Placental pericyte (primary cell): ENCODE measurements around the gene PHLPP2. TPM values are rescaled to one million over a fixed set of nuclear protein-coding genes. Genes with fewer than 3 reads are reported as not detected.
A peak's percentile ranks its signal among the peaks of the same experiment; 100 is the strongest.

Source experiments
- small RNA-seq: library from RNA; depleted of rRNA; stranded (forward); fragments of <200 nt; gene quantifications from one replicate; pipeline ENCODE3, GENCODE V24; 2012; ENCODE audit warnings: low replicate concordance
- total RNA-seq: library from RNA; depleted of rRNA; stranded (reverse); fragments of >200 nt; gene quantifications from 2 replicates; pipeline ENCODE4 v1.2.3, GENCODE V29; 2012

The PHLPP2 gene
- 7.2 and 12.6 TPM in 2 replicates for total RNA-seq

GRCh38 chr16:71724320-71724751 lies at the start of gene PHLPP2:
Gene PHLPP2, minus strand, starts transcription at chr16:71724701. Its CDS starts 9,906 bp downstream, at chr16:71714795.

GRCh38 chr16:71626018-71626857 lies 98.3 kb downstream of the PHLPP2 start, which contains the start of gene MARVELD3:
Gene MARVELD3, plus strand, starts transcription at chr16:71626184. Its CDS starts 46 bp downstream, at chr16:71626230.

Small RNA genes within 50 kb of the gene (small RNA-seq; reads per million reads assigned to genes)
- gene RNU6-208P = not detected
- not detected for gene SNORA70D
- gene SNORD71 = 1,271 reads per million, percentile 100 among the genes with 10 or more reads in this experiment

Other genes starting within 250 kb of the PHLPP2 start
- gene ZNF19, start 235.4 kb downstream of the PHLPP2 start, total RNA-seq = 2.4 and 3.3 TPM in 2 replicates
- not detected in 2 replicates for gene CHST4, start 198.3 kb downstream of the PHLPP2 start, total RNA-seq
- gene TAT, start 147.6 kb downstream of the PHLPP2 start, total RNA-seq = not detected in 2 replicates
- gene MARVELD3, start 98.5 kb downstream of the PHLPP2 start, total RNA-seq = not detected in 2 replicates
- 86.9 and 104 TPM in 2 replicates for gene AP1G1, start 84.1 kb upstream of the PHLPP2 start, total RNA-seq
- gene ATXN1L, start 121.3 kb upstream of the PHLPP2 start, total RNA-seq = 15.8 and 16.6 TPM in 2 replicates
- gene ZNF821, start 159.5 kb upstream of the PHLPP2 start, total RNA-seq = 3.6 and 4.4 TPM in 2 replicates
- 206 and 230 TPM in 2 replicates for gene IST1, start 170.8 kb upstream of the PHLPP2 start, total RNA-seq